IgD-negative memory B cell (primary cell): ENCODE data around the gene CNPY1. TPM values are rescaled to one million over a fixed set of nuclear protein-coding genes. Genes with fewer than 3 reads are reported as not detected.

ENCODE experiments used
- H3K27ac Mint-ChIP-seq, 3 donors: one replicate each; pipeline ENCODE4 v1.8.0; 2020 to 2022; ENCODE audit warnings: mild to moderate bottlenecking in 3 of 3, mixed read lengths in 3 of 3, moderate library complexity in 1 of 3
- H3K27me3 Mint-ChIP-seq: one replicate; pipeline ENCODE4 v1.8.0; 2021; ENCODE audit warnings: mixed read lengths
- H3K36me3 Mint-ChIP-seq: one replicate; pipeline ENCODE4 v1.8.0; 2020; ENCODE audit warnings: mild to moderate bottlenecking, mixed read lengths
- H3K4me1 Mint-ChIP-seq, 3 donors: one replicate each; pipeline ENCODE4 v1.8.0; 2020 to 2022; ENCODE audit warnings: mixed read lengths in 3 of 3, mild to moderate bottlenecking in 1 of 3
- H3K4me3 Mint-ChIP-seq, 4 donors: one replicate each; pipeline ENCODE4 v1.8.0; 2020 to 2022; ENCODE audit warnings: mild to moderate bottlenecking in 4 of 4, mixed read lengths in 4 of 4, moderate library complexity in 3 of 4
- H3K9me3 Mint-ChIP-seq, 3 donors: one replicate each; pipeline ENCODE4 v1.8.0; 2020 to 2021; ENCODE audit warnings: mixed read lengths in 3 of 3, mild to moderate bottlenecking in 1 of 3
- polyA plus RNA-seq: library from polyadenylated mRNA; unstranded; fragments of 300-500 nt; fragmentation: Illumina TruSeq; gene quantifications from one replicate; pipeline ENCODE4 v1.2.3, GENCODE V29; 2021

The CNPY1 gene
- polyA plus RNA-seq, 1 donor from 2014 or later = not detected

- H3K4me1 Mint-ChIP-seq = peaks cover 20 to 27% (median 25%) of the 10 kb centered on the region in 3 donors
- peak overlapping the region; percentile 6 to 85 (median 59) for H3K27ac Mint-ChIP-seq
- peaks cover 4% of the 10 kb centered on the region for H3K36me3 Mint-ChIP-seq
- peaks cover 0 to 8% (median 0%) of the 10 kb centered on the region in 3 donors for H3K9me3 Mint-ChIP-seq
- peaks cover 4% of the 10 kb centered on the region for H3K27me3 Mint-ChIP-seq
- H3K4me3 Mint-ChIP-seq = peak overlapping the region; percentile 88 to 98 (median 92)
Observed at GRCh38 chr7:155489862-155490696, 56.3 kb downstream of the CNPY1 start.

- H3K36me3 Mint-ChIP-seq = peaks cover 4% of the 10 kb centered on the region
- peaks cover 0 to 8% (median 0%) of the 10 kb centered on the region in 3 donors for H3K9me3 Mint-ChIP-seq
- peaks cover 3% of the 10 kb centered on the region for H3K27me3 Mint-ChIP-seq
- H3K4me1 Mint-ChIP-seq = peaks cover 20 to 27% (median 25%) of the 10 kb centered on the region in 3 donors
- peak overlapping the region in 2 of 3 donors; percentile 59 to 74 for H3K27ac Mint-ChIP-seq
- peak overlapping the region; percentile 60 to 88 (median 84) for H3K4me3 Mint-ChIP-seq
Observed at GRCh38 chr7:155489158-155489840, 57.1 kb downstream of the CNPY1 start.

GRCh38 chr7:155488483-155489127 is 57.8 kb downstream of the CNPY1 start:
- peaks cover 0 to 8% (median 0%) of the 10 kb centered on the region in 3 donors for H3K9me3 Mint-ChIP-seq
- peak overlapping the region in 3 of 4 donors; percentile 59 to 88 (median 86) for H3K4me3 Mint-ChIP-seq
- peaks cover under 1% of the 10 kb centered on the region for H3K27me3 Mint-ChIP-seq
- H3K36me3 Mint-ChIP-seq = peaks cover 4% of the 10 kb centered on the region
- H3K4me1 Mint-ChIP-seq = peaks cover 20 to 27% (median 25%) of the 10 kb centered on the region in 3 donors
- peak overlapping the region in 1 of 3 donors; percentile 74 for H3K27ac Mint-ChIP-seq

- Mint-ChIP-seq H3K4me3 (peak overlapping the region in 1 of 4 donors; percentile 68), H3K9me3 (peaks cover 0 to 8% (median 0%) of the 10 kb centered on the region in 3 donors), H3K27ac (no peak overlapping the region), H3K36me3 (peaks cover 4% of the 10 kb centered on the region), H3K27me3 (peaks cover 8% of the 10 kb centered on the region), H3K4me1 (peaks cover 24 to 27% (median 26%) of the 10 kb centered on the region in 3 donors)
Observed at GRCh38 chr7:155487509-155488482, 58.6 kb downstream of the CNPY1 start.

GRCh38 chr7:155486783-155487508 is 59.4 kb downstream of the CNPY1 start:
- Mint-ChIP-seq H3K27ac (no peak overlapping the region), H3K27me3 (peaks cover 15% of the 10 kb centered on the region)

GRCh38 chr7:155484483-155485399 is 61.6 kb downstream of the CNPY1 start:
- no peaks in the 10 kb centered on the region for H3K9me3 Mint-ChIP-seq
- H3K27me3 Mint-ChIP-seq = peaks cover 15% of the 10 kb centered on the region
- H3K4me1 Mint-ChIP-seq = peaks cover 9 to 19% (median 15%) of the 10 kb centered on the region in 3 donors
- H3K36me3 Mint-ChIP-seq = peaks cover 4% of the 10 kb centered on the region
- peak overlapping the region in 1 of 3 donors; percentile 5 for H3K27ac Mint-ChIP-seq
- H3K4me3 Mint-ChIP-seq = peak overlapping the region in 1 of 4 donors; percentile 19

More at GRCh38 chr7:155486783-155487508, 59.4 kb downstream of the CNPY1 start:
- Mint-ChIP-seq H3K9me3 (peaks cover 0 to 7% (median 0%) of the 10 kb centered on the region in 3 donors), H3K4me3 (no peak overlapping the region), H3K36me3 (peaks cover 4% of the 10 kb centered on the region), H3K4me1 (peaks cover 22 to 29% (median 24%) of the 10 kb centered on the region in 3 donors)

GRCh38 chr7:155483868-155484325 is 62.5 kb downstream of the CNPY1 start:
- peaks cover 3% of the 10 kb centered on the region for H3K36me3 Mint-ChIP-seq
- H3K9me3 Mint-ChIP-seq = peaks cover 0 to under 1% (median 0%) of the 10 kb centered on the region in 3 donors
- H3K27ac Mint-ChIP-seq = peak overlapping the region in 1 of 3 donors; percentile 50
- peak overlapping the region in 1 of 4 donors; percentile 77 for H3K4me3 Mint-ChIP-seq
- peaks cover 17% of the 10 kb centered on the region for H3K27me3 Mint-ChIP-seq
- H3K4me1 Mint-ChIP-seq = peaks cover 3 to 11% (median 7%) of the 10 kb centered on the region in 3 donors

- Mint-ChIP-seq H3K36me3 (no peaks in the 10 kb centered on the region), H3K4me3 (peak overlapping the region in 3 of 4 donors; percentile 77 to 90 (median 86)), H3K27ac (peak overlapping the region in 2 of 3 donors; percentile 50 to 86), H3K9me3 (peaks cover 0 to 2% (median 0%) of the 10 kb centered on the region in 3 donors), H3K4me1 (peaks cover 0 to 7% (median 4%) of the 10 kb centered on the region in 3 donors), H3K27me3 (peaks cover 19% of the 10 kb centered on the region)
Observed at GRCh38 chr7:155483245-155483644, 63.1 kb downstream of the CNPY1 start.

- peaks cover 0 to 7% (median 4%) of the 10 kb centered on the region in 3 donors for H3K4me1 Mint-ChIP-seq
- peaks cover 21% of the 10 kb centered on the region for H3K27me3 Mint-ChIP-seq
- peak overlapping the region in 3 of 4 donors; percentile 77 to 90 (median 86) for H3K4me3 Mint-ChIP-seq
- peak overlapping the region in 2 of 3 donors; percentile 37 to 86 for H3K27ac Mint-ChIP-seq
- H3K36me3 Mint-ChIP-seq = no peaks in the 10 kb centered on the region
- peaks cover 0 to 2% (median 0%) of the 10 kb centered on the region in 3 donors for H3K9me3 Mint-ChIP-seq
Observed at GRCh38 chr7:155482511-155483183, 63.7 kb downstream of the CNPY1 start.

- H3K27ac Mint-ChIP-seq = no peak overlapping the region
- peaks cover 0 to 11% (median 4%) of the 10 kb centered on the region in 3 donors for H3K4me1 Mint-ChIP-seq
- H3K27me3 Mint-ChIP-seq = peaks cover 26% of the 10 kb centered on the region
- H3K9me3 Mint-ChIP-seq = peaks cover 0 to 2% (median under 1%) of the 10 kb centered on the region in 3 donors
- no peaks in the 10 kb centered on the region for H3K36me3 Mint-ChIP-seq
- no peak overlapping the region for H3K4me3 Mint-ChIP-seq
Observed at GRCh38 chr7:155481764-155482163, 64.6 kb downstream of the CNPY1 start.

GRCh38 chr7:155477476-155477875 is 68.9 kb downstream of the CNPY1 start:
- H3K9me3 Mint-ChIP-seq = peaks cover 2 to 10% (median 2%) of the 10 kb centered on the region in 3 donors
- no peak overlapping the region for H3K4me3 Mint-ChIP-seq
- peaks cover 0 to 10% (median 0%) of the 10 kb centered on the region in 3 donors for H3K4me1 Mint-ChIP-seq
- peaks cover 2% of the 10 kb centered on the region for H3K36me3 Mint-ChIP-seq
- no peak overlapping the region for H3K27ac Mint-ChIP-seq
- H3K27me3 Mint-ChIP-seq = peaks cover 50% of the 10 kb centered on the region
